GM19035 (cell line): ENCODE measurements around the gene CDH4.

Experiments
- ATAC-seq: cut with Tn5 transposase; IDR thresholded peaks from one replicate; pipeline ENCODE4 v1.9.1; 2021; ENCODE audit not compliant: unreplicated experiment

Gene CDH4

DNA sequence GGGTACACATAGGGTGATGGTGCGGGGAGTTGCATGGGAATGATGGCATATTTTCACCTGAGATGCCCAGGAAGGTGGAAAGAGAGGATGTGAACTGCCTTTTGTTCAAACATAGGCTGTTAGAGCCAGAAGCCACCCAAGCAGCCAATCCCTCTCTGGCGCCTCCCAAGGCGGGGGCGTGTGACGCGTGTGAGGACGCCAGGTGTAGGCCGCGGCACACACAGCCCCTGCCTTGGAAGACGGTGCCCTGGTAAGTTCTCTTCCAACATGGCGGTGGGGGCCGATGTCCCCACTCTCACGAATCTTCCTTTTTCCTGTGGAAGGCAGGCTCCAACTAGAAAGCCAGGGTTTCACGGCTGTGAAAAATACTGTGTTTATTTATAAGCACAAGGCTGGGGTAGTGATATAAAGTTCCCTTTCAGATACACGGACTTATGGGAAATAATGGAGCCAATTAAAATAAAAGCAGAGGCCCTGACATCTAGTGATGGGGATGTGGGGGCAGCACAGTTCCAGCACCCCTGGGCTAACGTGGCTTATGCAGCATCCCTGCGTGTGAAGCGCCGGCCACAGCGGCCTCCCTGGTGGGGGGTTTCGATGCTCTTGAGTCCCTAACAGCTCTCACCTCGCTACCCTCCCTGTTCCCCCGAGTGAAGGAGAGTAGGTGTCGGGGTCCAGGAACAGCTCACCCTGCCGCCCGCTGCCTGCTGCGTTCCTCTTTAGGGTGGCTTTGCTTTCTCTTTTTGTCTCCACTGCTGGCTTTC lies 28.3 kb downstream of the CDH4 start:
- no peak for ATAC-seq

DNA sequence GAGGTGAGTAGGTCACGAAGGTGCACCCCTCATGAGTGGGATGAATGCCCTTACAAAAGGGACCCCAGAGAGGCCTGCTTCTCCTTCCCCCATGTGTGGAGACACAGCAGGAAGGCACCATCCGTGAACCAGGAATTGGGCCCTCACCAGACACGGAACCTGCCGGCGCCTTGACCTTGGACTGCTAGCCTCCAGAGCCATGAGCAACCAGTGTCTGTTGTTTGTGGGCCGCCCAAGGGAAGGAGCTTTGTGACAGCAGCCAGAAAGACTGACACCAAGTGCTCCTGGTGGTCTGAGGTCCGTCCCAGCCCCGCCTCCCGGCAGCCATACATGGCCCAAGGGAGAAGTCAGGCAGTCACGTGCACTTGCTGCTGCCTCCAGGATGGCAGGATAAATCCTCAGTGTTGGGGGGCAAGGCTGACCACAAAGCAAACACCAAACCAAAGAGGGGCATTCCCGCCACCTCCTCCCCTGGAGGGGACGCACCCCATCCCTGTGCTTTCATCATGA lies 29.3 kb downstream of the CDH4 start:
- ATAC-seq = no peak

- ATAC-seq = no peak
Measured at GRCh38 chr20:61284752-61285151, 32.7 kb downstream of the CDH4 start.

- ATAC-seq = no peak
Measured at GRCh38 chr20:61285152-61285645, 33.1 kb downstream of the CDH4 start.

- no peak for ATAC-seq
Measured at GRCh38 chr20:61285691-61286090, 33.6 kb downstream of the CDH4 start.

DNA sequence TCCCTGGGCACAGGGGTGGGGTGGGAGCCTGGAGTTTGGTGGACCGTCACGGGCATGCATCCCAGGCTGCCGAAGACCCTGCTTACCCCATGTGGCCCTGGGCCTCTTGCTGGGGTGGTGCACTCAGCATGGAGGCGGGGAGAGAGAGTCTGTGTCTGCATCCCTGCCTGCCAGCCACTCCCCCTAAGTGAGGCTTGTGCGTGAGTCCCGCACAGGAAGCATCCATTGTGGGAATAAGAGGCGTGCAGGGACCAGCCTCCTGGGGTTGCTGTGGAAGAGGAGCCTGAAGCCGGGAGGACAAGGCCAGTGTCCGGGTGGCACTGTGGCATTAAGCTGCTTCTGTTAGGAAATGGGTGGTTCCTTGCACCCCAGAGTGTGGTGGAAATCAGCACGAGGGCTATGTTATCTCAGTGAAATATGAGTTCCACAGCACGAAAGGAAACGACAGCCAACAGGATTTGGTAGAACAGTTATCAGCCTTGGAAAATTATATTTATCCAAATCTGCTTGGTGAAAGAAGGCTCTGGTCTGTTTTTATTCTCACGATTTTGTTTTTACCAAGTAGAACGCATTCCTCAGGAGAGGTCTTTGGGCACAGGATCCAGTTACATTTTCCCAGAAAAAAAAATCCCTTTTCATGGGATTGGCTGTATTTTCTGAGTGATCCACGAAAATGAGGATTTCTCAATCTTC lies 35.7 kb downstream of the CDH4 start:
- no peak for ATAC-seq

DNA sequence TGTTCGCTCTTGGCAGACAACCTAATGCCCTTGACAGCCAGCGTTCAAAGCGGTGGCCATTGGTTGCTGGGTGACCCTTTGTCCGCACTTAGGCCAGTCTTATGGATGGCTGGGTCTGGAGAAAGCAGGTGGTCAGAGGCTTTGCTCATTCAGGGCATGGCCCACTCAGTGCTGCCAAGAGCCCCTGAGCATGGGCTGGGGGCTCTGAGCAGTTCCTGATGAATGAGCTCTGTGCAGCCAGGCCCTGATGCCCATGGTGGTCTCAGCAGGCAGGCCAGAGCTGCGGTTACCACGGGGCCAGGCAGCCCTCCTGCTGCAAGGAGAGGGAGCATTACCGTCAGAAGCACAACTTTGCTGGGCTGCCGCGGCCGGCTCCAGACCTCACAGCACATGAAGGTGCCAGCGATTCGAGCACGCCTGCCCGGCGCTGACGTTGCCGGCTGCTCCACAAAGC lies 36.3 kb downstream of the CDH4 start:
- no peak for ATAC-seq

DNA sequence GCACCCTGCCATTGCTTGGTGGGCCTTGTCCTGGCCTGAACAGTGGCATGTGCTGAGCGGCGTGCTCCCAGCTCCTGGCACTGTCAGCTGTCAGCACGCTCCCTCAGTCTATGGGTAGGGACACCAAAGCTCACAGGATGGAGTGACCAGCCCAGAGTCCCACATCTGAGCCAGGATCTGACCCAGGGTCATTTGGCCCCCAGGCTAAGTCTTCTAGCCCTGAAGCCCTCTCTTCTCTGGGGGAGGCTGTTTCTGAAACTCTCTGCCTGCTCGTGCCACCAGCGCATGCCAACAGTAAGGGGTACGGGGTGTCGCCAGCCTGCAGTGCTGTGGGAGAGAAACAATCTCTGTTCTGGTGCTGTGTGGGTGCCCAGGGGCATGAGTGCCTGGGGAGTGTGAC lies 37.1 kb downstream of the CDH4 start:
- ATAC-seq = no peak

DNA sequence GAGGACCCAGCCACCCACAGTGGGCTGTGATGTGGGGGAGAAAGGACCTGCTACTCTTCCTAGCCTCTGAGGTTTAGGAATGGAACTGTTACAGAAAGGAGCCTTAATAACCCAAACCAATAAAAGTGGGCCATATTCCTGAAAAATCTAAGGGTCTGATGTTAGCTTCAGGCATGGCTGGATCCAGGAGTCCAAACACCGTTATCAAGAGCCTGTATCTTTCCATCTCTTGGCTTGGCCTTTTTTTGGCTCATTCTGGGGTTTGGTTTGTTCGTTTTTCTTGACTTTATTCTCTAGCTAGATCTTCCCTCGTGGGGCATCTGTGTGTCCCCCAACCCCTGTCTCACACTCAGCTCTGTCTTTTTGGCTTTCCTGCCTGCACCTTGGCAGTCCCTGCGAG lies 38.7 kb downstream of the CDH4 start:
- ATAC-seq = no peak

DNA sequence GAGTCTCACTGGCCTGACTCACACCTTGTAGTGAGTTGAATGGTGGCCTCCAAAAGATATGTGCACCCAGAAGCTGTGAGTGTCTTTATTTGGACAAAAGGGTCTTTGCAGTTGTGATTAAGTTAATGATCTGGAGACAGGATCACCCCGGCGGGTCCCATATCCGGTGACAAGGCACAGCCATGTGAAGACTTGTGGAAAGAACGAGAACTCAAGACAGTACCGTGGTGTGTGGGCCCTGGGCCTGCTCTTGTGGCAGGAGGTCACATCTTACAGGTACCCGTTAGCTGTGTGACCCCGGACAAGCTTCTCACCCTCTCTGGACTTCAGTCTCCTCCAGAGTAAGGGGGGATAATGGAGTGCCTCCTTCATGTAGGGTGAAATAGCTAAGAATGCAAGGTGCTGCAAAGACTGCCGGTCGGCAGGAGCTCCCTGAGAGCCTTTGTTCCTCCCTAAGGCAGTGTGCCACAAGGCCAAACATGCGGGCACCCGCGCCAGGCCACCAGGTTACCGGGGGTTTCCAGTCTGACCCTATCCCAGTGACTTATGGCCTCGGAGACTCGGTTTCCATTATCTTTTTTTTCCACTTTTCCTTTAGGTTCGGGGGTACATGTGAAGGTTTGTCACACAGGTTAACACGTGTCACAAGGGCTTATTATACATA lies 39.2 kb downstream of the CDH4 start:
- ATAC-seq = no peak

- ATAC-seq = no peak
Measured at GRCh38 chr20:61292391-61292790, 40.3 kb downstream of the CDH4 start.

- ATAC-seq = no peak
Measured at GRCh38 chr20:61292821-61293612, 41.0 kb downstream of the CDH4 start.

DNA sequence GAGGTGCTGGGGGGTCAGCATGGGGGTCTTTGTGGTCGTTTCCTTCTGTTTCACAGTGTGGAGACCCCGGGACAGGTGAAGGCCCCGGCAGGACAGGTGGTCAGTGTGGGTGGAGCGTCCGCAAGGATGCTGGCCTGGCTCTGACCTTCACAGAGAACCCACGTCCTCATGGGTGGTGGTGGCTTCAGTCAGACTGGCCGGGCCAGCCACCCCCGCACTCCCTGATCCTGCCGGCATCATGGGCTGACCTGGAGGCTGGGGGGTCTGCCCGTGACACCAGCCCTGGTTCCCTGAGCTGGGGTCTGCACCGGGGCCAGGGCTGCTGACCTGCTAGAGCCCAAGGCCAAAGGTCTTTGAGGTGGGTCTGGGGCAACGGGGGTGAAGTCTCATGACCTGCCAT lies 41.9 kb downstream of the CDH4 start:
- no peak for ATAC-seq

DNA sequence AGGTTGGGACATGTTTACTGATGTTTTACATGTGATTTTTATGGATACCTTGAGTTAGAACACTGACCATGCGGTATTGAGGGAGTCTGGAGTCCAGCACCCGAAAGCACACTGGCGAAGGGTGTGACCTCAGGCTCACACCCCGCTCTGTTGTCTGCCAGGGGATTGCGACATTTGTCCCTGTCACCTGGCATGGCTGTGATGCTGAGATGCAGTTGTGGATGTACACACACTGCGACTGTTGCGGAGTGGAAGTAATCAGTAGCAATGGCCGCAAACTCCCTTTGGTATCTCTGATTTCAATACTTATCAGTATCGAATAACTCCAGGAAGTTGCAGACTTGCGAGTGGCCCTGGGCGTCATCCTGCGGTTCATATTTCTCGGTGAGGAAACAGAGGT lies 43.2 kb downstream of the CDH4 start:
- no peak for ATAC-seq

GRCh38 chr20:61295682-61296628 lies 43.9 kb downstream of the CDH4 start:
- ATAC-seq = no peak

- no peak for ATAC-seq
Measured at GRCh38 chr20:61296629-61297019, 44.6 kb downstream of the CDH4 start.

DNA sequence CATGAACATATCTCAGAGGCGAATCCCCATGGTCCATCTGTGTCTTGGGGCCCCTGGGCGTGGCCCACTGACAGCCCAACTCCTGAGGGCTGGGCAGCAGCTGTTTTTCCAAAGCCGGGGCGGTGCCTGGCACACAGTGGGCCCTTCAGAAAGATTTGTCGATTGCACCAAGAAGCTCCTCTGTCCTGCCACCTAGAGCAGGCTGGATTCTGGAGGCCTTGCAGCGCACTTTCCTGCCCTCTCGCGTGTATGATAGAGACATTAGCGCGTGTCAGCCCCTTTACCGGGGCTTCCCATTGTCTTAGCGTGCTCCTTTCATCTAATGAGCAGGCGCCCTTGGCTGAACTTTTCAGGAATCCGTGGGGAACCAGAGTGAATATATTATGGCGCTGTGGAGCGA lies 45.4 kb downstream of the CDH4 start:
- no peak for ATAC-seq

DNA sequence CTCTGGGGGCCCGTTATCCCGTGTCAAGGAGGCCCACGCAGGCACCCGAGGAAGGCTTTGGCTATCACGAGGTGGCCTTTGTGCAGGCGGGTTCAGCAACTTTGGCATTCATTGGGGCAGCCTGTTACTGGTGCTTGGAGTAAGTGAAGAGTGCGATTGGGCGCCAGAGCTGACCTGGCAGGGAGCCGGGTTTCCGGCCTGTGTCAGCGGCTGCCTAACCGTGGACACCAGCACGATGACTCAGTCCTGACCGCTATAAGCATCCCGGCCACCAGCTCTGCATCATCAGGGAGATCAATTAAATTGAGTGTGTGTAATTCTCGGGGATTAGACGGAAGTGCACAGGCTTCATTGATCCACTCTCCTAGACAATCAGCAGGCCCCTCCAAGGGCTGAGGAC lies 45.9 kb downstream of the CDH4 start:
- ATAC-seq = no peak

DNA sequence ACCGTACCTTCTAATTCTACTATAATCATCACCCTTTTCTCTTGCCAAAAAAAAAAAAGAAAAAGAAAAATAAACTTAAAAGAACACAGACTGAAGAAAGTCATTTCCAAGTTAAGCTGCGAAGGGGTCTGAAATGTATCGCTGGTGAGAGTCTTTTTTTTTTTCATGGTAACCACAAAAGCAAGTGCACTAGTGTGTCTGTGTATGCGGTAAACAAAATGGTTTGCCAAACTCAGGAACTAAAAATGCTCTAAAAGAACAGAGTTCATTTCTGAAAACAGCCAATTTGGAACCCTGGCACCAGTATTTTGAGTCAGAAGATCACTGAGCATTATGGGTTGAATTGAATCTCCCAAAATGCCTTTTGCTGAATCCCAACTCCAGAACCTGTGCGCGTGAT lies 46.6 kb downstream of the CDH4 start:
- no peak for ATAC-seq

- ATAC-seq = no peak
Measured at GRCh38 chr20:61299104-61299503, 47.0 kb downstream of the CDH4 start.
